Effector memory CD8-positive, alpha-beta T cell (primary cell): ENCODE data around the gene CGB1.
A peak's percentile ranks its signal among the peaks of the same experiment; 100 is the strongest.
"Not testable (repeated sequence)": the region's sequence is repeated elsewhere in the genome, so short reads cannot be mapped to it uniquely, and the experiment has no call there.

Experiments used
- ATAC-seq: fragments of 150-1000 bp; cut with Tn5 transposase; replicated peaks from 2 replicates; pipeline ENCODE4 v1.10.0; 2021; ENCODE audit warnings: mild to moderate bottlenecking, moderate library complexity
- DNase-seq, 3 experiments: peaks; one replicate each; pipeline ENCODE4 v3.0.0; 2021
- H3K27ac Mint-ChIP-seq, 2 donors: one replicate each; pipeline ENCODE4 v1.8.0; 2022; ENCODE audit warnings: mild to moderate bottlenecking in 2 of 2, mixed read lengths in 2 of 2, moderate library complexity in 2 of 2
- H3K27me3 Mint-ChIP-seq, 2 donors: one replicate each; pipeline ENCODE4 v1.8.0; 2022; ENCODE audit warnings: mixed read lengths in 2 of 2
- H3K36me3 Mint-ChIP-seq: one replicate; pipeline ENCODE4 v1.8.0; 2022; ENCODE audit warnings: mild to moderate bottlenecking, moderate library complexity, mixed read lengths; ENCODE audit not compliant: insufficient read depth
- H3K4me1 Mint-ChIP-seq, 2 donors: one replicate each; pipeline ENCODE4 v1.8.0; 2022; ENCODE audit warnings: low read depth in 2 of 2, mixed read lengths in 2 of 2
- H3K4me3 Mint-ChIP-seq, 2 donors: one replicate each; pipeline ENCODE4 v1.8.0; 2022; ENCODE audit warnings: mild to moderate bottlenecking in 2 of 2, mixed read lengths in 2 of 2, moderate library complexity in 2 of 2
- H3K9me3 Mint-ChIP-seq, 2 donors: one replicate each; pipeline ENCODE4 v1.8.0; 2022; ENCODE audit warnings: mixed read lengths in 2 of 2

Gene CGB1

GRCh38 chr19:49067554-49067953 lies 30.9 kb upstream of the CGB1 start:
- no peak for ATAC-seq
- Mint-ChIP-seq H3K36me3 (no peaks in the 10 kb centered on the region), H3K4me1 (peaks cover 0 to 2% of the 10 kb centered on the region in 2 donors), H3K9me3 (no peaks in the 10 kb centered on the region), H3K27me3 (peaks cover 68 to 88% of the 10 kb centered on the region in 2 donors), H3K4me3 (no peak overlapping the region), H3K27ac (no peak overlapping the region)
- DNase-seq, result no peak

GRCh38 chr19:49065905-49066512 lies 29.3 kb upstream of the CGB1 start:
- Mint-ChIP-seq H3K4me1 (peaks cover 0 to 2% of the 10 kb centered on the region in 2 donors), H3K4me3 (no peak overlapping the region), H3K9me3 (no peaks in the 10 kb centered on the region), H3K27ac (no peak overlapping the region), H3K27me3 (peaks cover 75 to 88% of the 10 kb centered on the region in 2 donors), H3K36me3 (no peaks in the 10 kb centered on the region)
- ATAC-seq (no peak), DNase-seq (no peak)

GRCh38 chr19:49064768-49065611 lies 28.3 kb upstream of the CGB1 start, which contains the start of gene NTF4:
TSS of gene NTF4 (minus strand) at chr19:49064818. CDS start at chr19:49061997, 2,821 bp downstream.
- H3K27me3 Mint-ChIP-seq, result peaks cover 71 to 88% of the 10 kb centered on the region in 2 donors
- H3K27ac Mint-ChIP-seq, result no peak within 1 kb of the TSS
- ATAC-seq (no peak), DNase-seq (no peak)
- peaks cover 0 to 2% of the 10 kb centered on the region in 2 donors for H3K4me1 Mint-ChIP-seq
- no peaks in the 10 kb centered on the region for H3K9me3 Mint-ChIP-seq
- peaks cover 3% of the 10 kb centered on the region for H3K36me3 Mint-ChIP-seq
- peak within 1 kb of the TSS in 1 of 2 donors; percentile 44 for H3K4me3 Mint-ChIP-seq

DNA sequence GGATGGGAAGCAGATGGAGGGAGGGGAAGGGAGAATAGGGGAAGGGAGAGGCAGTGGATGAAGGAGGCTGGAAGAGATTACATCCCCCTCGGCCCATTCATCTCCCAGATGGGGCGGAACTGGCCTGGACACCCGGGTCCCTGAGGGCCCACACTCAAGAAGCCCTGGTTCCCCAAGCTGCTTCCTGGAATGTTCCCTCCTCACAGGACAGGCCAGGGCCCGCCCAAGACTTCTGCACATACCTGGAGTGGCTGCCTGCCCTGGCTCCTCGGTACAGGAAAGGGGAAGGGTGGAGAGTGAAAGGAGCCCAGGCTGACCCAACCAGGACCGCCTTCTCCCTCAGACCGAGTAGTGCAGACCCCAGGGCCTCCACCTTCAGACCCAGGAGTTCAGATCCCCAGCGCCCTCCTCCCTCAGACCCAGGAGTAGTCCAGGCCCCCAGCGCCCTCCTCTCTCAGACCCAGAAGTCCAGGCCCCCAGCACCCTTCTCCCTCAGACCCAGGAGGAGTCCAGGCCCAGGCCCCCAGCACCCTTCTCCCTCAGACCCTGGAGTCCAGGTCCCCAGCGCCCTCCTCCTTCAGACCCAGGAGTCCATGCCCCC lies 27.4 kb upstream of the CGB1 start:
- Mint-ChIP-seq H3K4me3 (no peak overlapping the region), H3K27me3 (peaks cover 67 to 83% of the 10 kb centered on the region in 2 donors), H3K4me1 (peaks cover 0 to 2% of the 10 kb centered on the region in 2 donors), H3K9me3 (no peaks in the 10 kb centered on the region), H3K27ac (no peak overlapping the region), H3K36me3 (peaks cover 3% of the 10 kb centered on the region)
- ATAC-seq (no peak), DNase-seq (no peak)

DNA sequence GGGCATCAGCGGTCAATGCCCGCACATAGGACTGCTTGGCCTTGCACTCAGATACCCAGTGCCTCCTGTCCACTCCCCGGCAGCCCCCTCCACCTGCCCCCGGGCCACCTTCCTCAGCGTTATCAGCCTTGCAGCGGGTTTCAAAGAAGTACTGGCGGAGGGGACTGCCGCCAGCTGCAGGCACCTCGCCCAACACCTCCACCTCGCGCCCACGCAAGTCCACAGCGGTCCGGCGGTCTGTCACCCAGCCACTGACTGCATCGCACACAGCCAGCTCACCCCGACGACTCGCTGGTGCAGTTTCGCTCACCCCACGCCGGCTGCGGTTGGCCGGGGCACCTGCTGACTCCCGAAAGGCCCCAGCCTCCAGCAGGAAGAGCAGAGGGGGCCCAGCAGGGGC lies 24.8 kb upstream of the CGB1 start:
- no peak for DNase-seq

GRCh38 chr19:49061000-49061399 lies 24.3 kb upstream of the CGB1 start:
- H3K36me3 Mint-ChIP-seq, result peaks cover 6% of the 10 kb centered on the region
- H3K4me1 Mint-ChIP-seq, result peaks cover 18 to 26% of the 10 kb centered on the region in 2 donors
- ATAC-seq (no peak), DNase-seq (no peak)
- no peaks in the 10 kb centered on the region for H3K9me3 Mint-ChIP-seq
- H3K27ac Mint-ChIP-seq, result no peak overlapping the region
- H3K4me3 Mint-ChIP-seq, result no peak overlapping the region
- peaks cover 69 to 81% of the 10 kb centered on the region in 2 donors for H3K27me3 Mint-ChIP-seq

More for the DNA sequence above, 24.8 kb upstream of the CGB1 start:
- Mint-ChIP-seq H3K27me3 (peaks cover 73 to 83% of the 10 kb centered on the region in 2 donors), H3K4me1 (peaks cover 18 to 21% of the 10 kb centered on the region in 2 donors), H3K27ac (no peak overlapping the region), H3K36me3 (peaks cover 6% of the 10 kb centered on the region), H3K4me3 (no peak overlapping the region), H3K9me3 (no peaks in the 10 kb centered on the region)
- ATAC-seq, result no peak

DNA sequence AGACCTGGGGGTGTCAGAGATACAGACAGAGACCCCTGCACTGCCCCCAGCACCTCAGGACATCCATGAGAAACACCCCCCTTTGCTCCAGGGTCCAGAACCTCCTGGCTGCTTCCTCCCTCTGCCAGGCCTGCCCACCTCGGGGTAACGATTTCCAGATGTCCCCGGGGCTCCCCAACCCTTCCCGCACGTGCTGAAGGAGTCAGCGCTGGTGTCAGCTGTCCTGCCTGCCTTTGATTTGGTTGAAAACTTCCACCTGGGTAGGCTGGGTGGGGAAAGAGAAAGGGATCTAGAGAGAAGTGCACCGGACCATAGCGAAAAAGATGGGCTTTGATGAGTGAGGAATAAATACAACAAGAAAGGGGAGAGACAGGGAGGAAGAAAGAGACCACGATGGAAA lies 22.4 kb upstream of the CGB1 start:
- Mint-ChIP-seq H3K4me1 (peaks cover 18 to 27% of the 10 kb centered on the region in 2 donors), H3K9me3 (no peaks in the 10 kb centered on the region), H3K4me3 (no peak overlapping the region), H3K27me3 (peaks cover 55 to 64% of the 10 kb centered on the region in 2 donors), H3K27ac (no peak overlapping the region), H3K36me3 (peaks cover 10% of the 10 kb centered on the region)
- ATAC-seq, result no peak
- DNase-seq, result no peak

GRCh38 chr19:49058562-49058961 lies 21.9 kb upstream of the CGB1 start:
- Mint-ChIP-seq H3K9me3 (no peaks in the 10 kb centered on the region), H3K4me1 (peaks cover 18 to 27% of the 10 kb centered on the region in 2 donors), H3K27ac (no peak overlapping the region), H3K4me3 (peak overlapping the region; percentile 84 to 87), H3K36me3 (peaks cover 10% of the 10 kb centered on the region), H3K27me3 (peaks cover 50 to 59% of the 10 kb centered on the region in 2 donors)
- DNase-seq, result no peak
- no peak for ATAC-seq

GRCh38 chr19:49057636-49058234 lies 21.0 kb upstream of the CGB1 start, which contains the start of gene CGB7:
TSS of gene CGB7 (minus strand) at chr19:49057749. CDS start at chr19:49055375, 2,374 bp downstream.
- peak within 1 kb of the TSS; percentile 50 to 89 for H3K27ac Mint-ChIP-seq
- peaks cover 18 to 27% of the 10 kb centered on the region in 2 donors for H3K4me1 Mint-ChIP-seq
- ATAC-seq (peak; percentile 48), DNase-seq (peak in 1 of 3 experiments; percentile 19)
- peaks cover 46 to 53% of the 10 kb centered on the region in 2 donors for H3K27me3 Mint-ChIP-seq
- H3K4me3 Mint-ChIP-seq, result peak within 1 kb of the TSS; percentile 84 to 87
- H3K9me3 Mint-ChIP-seq, result no peaks in the 10 kb centered on the region
- peaks cover 10% of the 10 kb centered on the region for H3K36me3 Mint-ChIP-seq

DNA sequence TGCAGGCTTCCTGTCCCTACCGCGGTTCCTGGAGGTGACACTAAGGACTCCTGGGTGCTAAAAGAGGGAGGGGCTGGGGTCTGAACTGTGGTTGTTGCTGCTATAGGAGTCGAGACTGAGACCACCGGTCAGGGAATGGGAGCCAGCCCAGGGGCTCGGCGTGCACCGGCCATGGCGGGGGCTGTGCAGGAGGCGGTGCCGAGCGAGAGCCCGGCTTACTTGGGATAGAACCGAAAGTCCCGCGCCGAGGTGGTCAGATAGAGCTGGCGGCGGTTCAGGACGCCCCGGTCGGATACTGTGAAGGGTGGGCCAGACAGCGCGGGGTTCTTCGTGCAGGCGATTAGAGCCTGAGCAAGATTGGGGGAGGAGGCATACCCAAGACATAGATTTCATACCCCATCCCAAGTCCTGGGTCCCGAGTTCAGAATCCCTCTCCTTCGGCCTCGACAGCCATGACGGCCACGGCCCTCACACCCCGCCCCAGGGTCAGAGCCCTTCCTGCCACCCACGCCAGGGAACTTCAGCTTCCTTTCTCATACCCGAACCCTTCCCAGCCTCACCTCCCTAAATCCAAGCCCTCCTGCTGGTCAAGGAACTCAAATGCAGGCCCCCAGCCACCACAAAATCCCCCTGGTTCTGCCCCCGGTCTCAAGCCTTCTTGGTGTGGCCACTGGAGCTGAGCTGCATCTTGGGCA lies 20.4 kb upstream of the CGB1 start:
- Mint-ChIP-seq H3K27me3 (peaks cover 46 to 53% of the 10 kb centered on the region in 2 donors), H3K4me1 (peaks cover 18 to 27% of the 10 kb centered on the region in 2 donors), H3K4me3 (peak overlapping the region; percentile 84 to 87), H3K27ac (peak overlapping the region; percentile 50 to 89)
- not testable (repeated sequence) for DNase-seq, ATAC-seq, H3K36me3 Mint-ChIP-seq, H3K9me3 Mint-ChIP-seq

GRCh38 chr19:49056101-49056901 lies 19.6 kb upstream of the CGB1 start:
- peak overlapping the region; percentile 50 to 59 for H3K27ac Mint-ChIP-seq
- no peaks in the 10 kb centered on the region for H3K9me3 Mint-ChIP-seq
- H3K4me1 Mint-ChIP-seq, result peaks cover 18 to 27% of the 10 kb centered on the region in 2 donors
- ATAC-seq, result peak; percentile 74
- H3K36me3 Mint-ChIP-seq, result peaks cover 10% of the 10 kb centered on the region
- H3K27me3 Mint-ChIP-seq, result peaks cover 41 to 46% of the 10 kb centered on the region in 2 donors
- peak; percentile 44 to 49 (median 45) for DNase-seq
- peak overlapping the region; percentile 84 to 87 for H3K4me3 Mint-ChIP-seq
